ENCODE data around the gene IPO7. TPM values are rescaled to one million over a fixed set of nuclear protein-coding genes. Genes with fewer than 3 reads are reported as not detected.

The IPO7 gene
- total and polyA plus RNA-seq, 2 of the 13 experiments (the other 11 are each of a cell fraction or from before 2014, with no cell fraction given), result 59.4 to 98.4 TPM

GRCh38 chr11:9384535-9385326 lies at the start of gene IPO7 (continued):
- no peak for TF ChIP-seq ZBTB44 (CRISPR knock-in tag; IDR thresholded peaks at IDR 0.05)
- no peak for TF ChIP-seq PRDM4 (CRISPR knock-in tag; IDR thresholded peaks at IDR 0.05; ENCODE audit: borderline replicate concordance)
- peak; percentile 59; the same call in 1 of the 2 replicates for TF ChIP-seq ZNF589 (CRISPR knock-in tag; conservative IDR thresholded peaks at IDR 0.05)
- no peak for TF ChIP-seq ZNF207 (IDR thresholded peaks at IDR 0.05; ENCODE audit: borderline replicate concordance)
- no peak for TF ChIP-seq ZNF530 (CRISPR knock-in tag; IDR thresholded peaks at IDR 0.05; ENCODE audit: low read depth)
- peak; percentile 86 for TF ChIP-seq SP2 (CRISPR knock-in tag; IDR thresholded peaks at IDR 0.05)
- peak; percentile 88; the same call in 1 of the 2 replicates for TF ChIP-seq ZNF367 (CRISPR knock-in tag; IDR thresholded peaks at IDR 0.05; ENCODE audit: borderline replicate concordance)
- TF ChIP-seq SCMH1 (CRISPR knock-in tag; IDR thresholded peaks at IDR 0.05; ENCODE audit: borderline replicate concordance), result no peak
- TF ChIP-seq CC2D1A (CRISPR knock-in tag; IDR thresholded peaks at IDR 0.05), result no peak
- TF ChIP-seq KLF6 (CRISPR knock-in tag; IDR thresholded peaks at IDR 0.05), result peak; percentile 80; the same call in 1 of the 2 replicates
- 0 out of 2 replicates have a peak, but pooled peaks have one; percentile 70 for TF ChIP-seq ZNF678 (CRISPR knock-in tag; IDR thresholded peaks at IDR 0.05)
- TF ChIP-seq SALL2 (CRISPR knock-in tag; IDR thresholded peaks at IDR 0.05), result peak; percentile 69; the same call in 1 of the 2 replicates
- TF ChIP-seq ZIK1 (CRISPR knock-in tag; IDR thresholded peaks at IDR 0.05; ENCODE audit: borderline replicate concordance, low read depth), result no peak; the same call in 1 of the 2 replicates
- TF ChIP-seq GZF1 (CRISPR knock-in tag; IDR thresholded peaks at IDR 0.05), result peak; percentile 81; the same call in 1 of the 2 replicates
- peak; percentile 89 for TF ChIP-seq KLF12 (CRISPR knock-in tag; IDR thresholded peaks at IDR 0.05; ENCODE audit: borderline replicate concordance)
- no peak; the same call in 1 of the 2 replicates for TF ChIP-seq IRF9 (CRISPR knock-in tag; IDR thresholded peaks at IDR 0.05; ENCODE audit: borderline replicate concordance)
- TF ChIP-seq ZBTB7B (CRISPR knock-in tag; IDR thresholded peaks at IDR 0.05), result peak; percentile 27; the same call in 1 of the 2 replicates
- TF ChIP-seq ZNF800 (CRISPR knock-in tag; IDR thresholded peaks at IDR 0.05), result peak; percentile 86; the same call in 1 of the 2 replicates
- peak; percentile 45; the same call in 1 of the 2 replicates for TF ChIP-seq ZNF44 (CRISPR knock-in tag; IDR thresholded peaks at IDR 0.05)
- peak; percentile 53 for TF ChIP-seq TFE3 (CRISPR knock-in tag; IDR thresholded peaks at IDR 0.05)

Measured in HepG2 (cell line).